Activated CD8-positive, alpha-beta memory T cell treated with anti-CD3 and anti-CD28 coated beads, Interleukin-2, amount 10 ng/mL, durations not matched to agents 7 days and 5 days (primary cell): ENCODE data around the gene SIK3. TPM values are rescaled to one million over a fixed set of nuclear protein-coding genes. Genes with fewer than 3 reads are reported as not detected.
"Not testable (repeated sequence)": the region's sequence is repeated elsewhere in the genome, so short reads cannot be mapped to it uniquely, and the experiment has no call there.

Experiments used
- ATAC-seq: fragments of 150-1000 bp; cut with Tn5 transposase; one replicate; pipeline ENCODE4 v1.10.0; 2021; ENCODE audit warnings: moderate library complexity
- CTCF ChIA-PET: fragments of 350-600 bp; sonication (Branson Sonifier 250); formaldehyde crosslinking; loops from one replicate; lab custom pipeline; 2021; ENCODE audit warnings: antibody characterized with exemption; lab: Charles Lee
- DNase-seq: peaks from one replicate; pipeline ENCODE4 v3.0.0-alpha.2; 2020
- H3K27ac Mint-ChIP-seq: one replicate; pipeline ENCODE4 v1.8.0; 2021; ENCODE audit warnings: mild to moderate bottlenecking, mixed read lengths
- H3K27me3 Mint-ChIP-seq: one replicate; pipeline ENCODE4 v1.8.0; 2021; ENCODE audit warnings: mixed read lengths
- H3K36me3 Mint-ChIP-seq: one replicate; pipeline ENCODE4 v1.8.0; 2021; ENCODE audit warnings: mild to moderate bottlenecking, mixed read lengths
- H3K4me1 Mint-ChIP-seq: one replicate; pipeline ENCODE4 v1.8.0; 2021; ENCODE audit warnings: mixed read lengths
- H3K4me3 Mint-ChIP-seq: one replicate; pipeline ENCODE4 v1.8.0; 2021; ENCODE audit warnings: mild to moderate bottlenecking, moderate library complexity, mixed read lengths
- H3K9me3 Mint-ChIP-seq: one replicate; pipeline ENCODE4 v1.8.0; 2022; ENCODE audit warnings: low read depth, mixed read lengths
- total RNA-seq, 2 experiments: library from RNA; stranded (reverse); gene quantifications; one replicate each; pipeline ENCODE4 v1.2.3, GENCODE V29; 2021

SIK3 gene
- total RNA-seq, 2 experiments from 2014 or later, result 31.0 to 38.3 TPM

GRCh38 chr11:116807601-116808261 lies 290.5 kb downstream of the SIK3 start:
- CTCF ChIA-PET, result no interaction called here
- H3K36me3 Mint-ChIP-seq, result no peaks in the 10 kb centered on the region
- H3K4me3 Mint-ChIP-seq, result no peak overlapping the region
- DNase-seq, result no peak
- no peaks in the 10 kb centered on the region for H3K4me1 Mint-ChIP-seq
- ATAC-seq, result no peak
- H3K27ac Mint-ChIP-seq, result no peak overlapping the region
- peaks cover 4% of the 10 kb centered on the region for H3K27me3 Mint-ChIP-seq
- no peaks in the 10 kb centered on the region for H3K9me3 Mint-ChIP-seq

DNA sequence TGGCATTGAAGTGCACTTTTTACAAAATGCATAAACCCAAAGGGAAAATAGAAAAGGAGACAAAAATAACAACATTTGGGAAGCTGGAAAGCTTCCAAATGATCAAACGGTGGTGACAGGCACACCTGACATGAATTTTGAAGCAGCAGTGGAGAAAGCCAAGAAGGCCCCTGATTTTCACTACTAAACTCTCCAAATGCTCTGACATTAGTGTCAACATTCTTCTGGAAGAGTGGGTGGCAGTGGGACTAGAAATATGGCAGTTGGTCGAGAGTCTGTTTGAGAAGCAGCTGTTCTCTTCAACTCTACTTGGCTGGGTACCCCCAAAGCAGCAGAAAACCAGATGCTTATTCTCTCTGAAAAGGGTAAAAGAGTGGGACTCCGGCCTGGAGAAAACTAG lies 294.2 kb downstream of the SIK3 start:
- no peak overlapping the region for H3K27ac Mint-ChIP-seq
- H3K36me3 Mint-ChIP-seq, result peaks cover 1% of the 10 kb centered on the region
- CTCF ChIA-PET, result interaction anchor here (1.9 kb wide), 1 partner anchor 32 kb away, joined by 8 read pairs; no protein-coding TSS in a partner anchor
- no peaks in the 10 kb centered on the region for H3K4me1 Mint-ChIP-seq
- ATAC-seq, result no peak
- DNase-seq, result no peak
- H3K4me3 Mint-ChIP-seq, result no peak overlapping the region
- no peaks in the 10 kb centered on the region for H3K9me3 Mint-ChIP-seq
- H3K27me3 Mint-ChIP-seq, result peaks cover 19% of the 10 kb centered on the region

DNA sequence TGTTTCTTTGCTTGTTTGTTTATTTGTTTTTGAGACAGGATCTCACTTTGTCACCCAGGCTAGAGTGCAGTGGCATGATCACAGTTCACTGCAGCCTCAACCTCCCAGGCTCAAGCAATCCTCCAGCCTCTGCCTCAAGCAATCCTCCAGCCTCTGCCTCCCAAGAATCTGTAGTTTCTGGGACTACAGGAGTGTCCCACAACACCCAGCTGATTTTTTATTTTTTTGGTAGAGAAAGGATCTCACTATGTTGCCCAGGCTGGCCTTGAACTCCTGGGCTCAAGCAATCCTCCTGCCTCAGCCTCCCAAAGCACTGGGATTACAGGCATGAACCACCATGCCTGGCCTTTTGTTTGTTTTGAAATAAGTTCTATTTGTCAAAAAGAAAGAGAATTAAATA lies 296.6 kb downstream of the SIK3 start:
- H3K27ac Mint-ChIP-seq, H3K36me3 Mint-ChIP-seq, DNase-seq, H3K9me3 Mint-ChIP-seq, H3K4me3 Mint-ChIP-seq, H3K4me1 Mint-ChIP-seq, ATAC-seq: not testable (repeated sequence)
- CTCF ChIA-PET, result interaction anchor here (1.2 to 3.1 kb wide), 2 partner anchors 11 to 34 kb away, joined by 3 to 23 read pairs; partner anchors contain the start of gene APOA5
- H3K27me3 Mint-ChIP-seq, result peaks cover 23% of the 10 kb centered on the region

DNA sequence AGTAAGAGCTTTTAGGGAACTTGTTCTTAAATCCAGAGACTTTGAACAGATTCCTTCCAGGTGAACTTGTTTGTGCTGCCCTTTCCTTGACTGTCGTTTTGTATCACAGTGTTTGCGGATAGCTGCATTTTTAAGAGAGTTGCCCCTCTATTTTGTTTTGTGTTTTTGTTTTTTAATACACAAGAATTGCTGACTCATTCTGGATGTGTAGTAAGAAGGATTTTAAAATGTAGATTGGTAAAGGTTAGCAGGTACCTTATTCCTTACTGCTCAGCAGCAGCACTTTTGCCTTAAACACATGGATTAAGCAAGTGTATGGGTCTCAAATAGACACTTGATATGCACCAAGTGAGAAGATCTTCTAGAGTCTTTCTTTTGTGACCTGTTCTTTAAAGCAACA lies 297.6 kb downstream of the SIK3 start:
- Mint-ChIP-seq H3K36me3 (peaks cover 1% of the 10 kb centered on the region), H3K27me3 (peaks cover 23% of the 10 kb centered on the region), H3K4me1 (peaks cover 3% of the 10 kb centered on the region), H3K4me3 (no peak overlapping the region), H3K9me3 (no peaks in the 10 kb centered on the region), H3K27ac (no peak overlapping the region)
- DNase-seq (no peak), ATAC-seq (no peak)
- CTCF ChIA-PET, result interaction anchor here (3.1 kb wide), 1 partner anchor 10 kb away, joined by 23 read pairs; the partner anchor contains the start of gene APOA5

DNA sequence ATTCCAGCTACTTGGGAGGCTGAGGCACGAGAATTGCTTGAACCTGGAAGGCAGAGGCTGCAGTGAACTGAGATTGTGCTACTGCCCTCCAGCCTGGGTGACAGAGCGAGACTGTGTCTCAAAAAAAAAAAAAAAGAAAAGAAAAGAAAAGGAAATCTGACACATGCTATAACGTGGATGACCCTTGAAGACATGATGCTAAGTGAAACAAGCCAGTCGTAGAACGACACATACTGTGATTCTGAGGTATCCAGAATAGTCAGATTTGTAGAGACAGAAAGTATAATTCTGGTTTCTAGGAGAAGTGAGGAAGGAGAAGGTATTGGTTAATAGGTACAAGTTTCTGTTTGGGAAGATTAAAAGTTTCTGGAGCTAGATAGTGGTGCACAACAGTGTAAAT lies 299.9 kb downstream of the SIK3 start:
- no peak for DNase-seq
- CTCF ChIA-PET, result interaction anchor here (0.6 to 3.1 kb wide), 2 partner anchors 11 to 37 kb away, joined by 3 to 8 read pairs; partner anchors contain the start of gene ZPR1
- Mint-ChIP-seq H3K9me3 (no peaks in the 10 kb centered on the region), H3K36me3 (peaks cover 1% of the 10 kb centered on the region), H3K4me1 (peaks cover 3% of the 10 kb centered on the region), H3K27ac (no peak overlapping the region), H3K4me3 (no peak overlapping the region), H3K27me3 (peaks cover 20% of the 10 kb centered on the region)
- ATAC-seq, result no peak

DNA sequence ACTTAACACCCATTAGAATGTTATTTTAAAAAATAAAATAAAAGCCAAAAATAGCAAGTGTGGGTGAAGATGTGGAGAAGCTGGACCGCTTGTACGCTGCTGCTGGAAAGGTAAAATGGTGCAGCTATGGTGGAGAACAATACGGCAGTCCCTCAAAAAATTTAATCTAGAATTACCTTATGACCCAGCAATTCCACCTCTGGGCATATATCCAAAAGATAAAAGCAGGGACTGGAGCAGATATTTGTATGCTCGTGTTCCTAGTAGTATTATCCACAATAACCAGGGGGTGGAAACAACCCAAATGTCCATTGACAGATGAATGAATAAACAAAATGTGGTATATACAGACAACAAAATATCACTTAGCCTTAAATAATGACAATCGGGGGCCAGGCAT lies 300.4 kb downstream of the SIK3 start:
- H3K9me3 Mint-ChIP-seq, result no peaks in the 10 kb centered on the region
- H3K27ac Mint-ChIP-seq, result no peak overlapping the region
- H3K36me3 Mint-ChIP-seq, result peaks cover 1% of the 10 kb centered on the region
- H3K27me3 Mint-ChIP-seq, result peaks cover 19% of the 10 kb centered on the region
- DNase-seq (no peak), ATAC-seq (no peak)
- peaks cover 3% of the 10 kb centered on the region for H3K4me1 Mint-ChIP-seq
- H3K4me3 Mint-ChIP-seq, result no peak overlapping the region
- CTCF ChIA-PET, result interaction anchor here (0.7 to 3.1 kb wide), 2 partner anchors 10 to 38 kb away, joined by 4 to 8 read pairs; partner anchors contain the start of gene ZPR1

GRCh38 chr11:116796548-116796947 lies 301.7 kb downstream of the SIK3 start:
- no peak overlapping the region for H3K27ac Mint-ChIP-seq
- ATAC-seq (no peak), DNase-seq (no peak)
- peaks cover 3% of the 10 kb centered on the region for H3K4me1 Mint-ChIP-seq
- CTCF ChIA-PET, result interaction anchor here (1.0 kb wide), 1 partner anchor 39 kb away, joined by 4 read pairs; no protein-coding TSS in a partner anchor
- peaks cover 1% of the 10 kb centered on the region for H3K36me3 Mint-ChIP-seq
- no peaks in the 10 kb centered on the region for H3K9me3 Mint-ChIP-seq
- H3K27me3 Mint-ChIP-seq, result peaks cover 15% of the 10 kb centered on the region
- H3K4me3 Mint-ChIP-seq, result no peak overlapping the region

DNA sequence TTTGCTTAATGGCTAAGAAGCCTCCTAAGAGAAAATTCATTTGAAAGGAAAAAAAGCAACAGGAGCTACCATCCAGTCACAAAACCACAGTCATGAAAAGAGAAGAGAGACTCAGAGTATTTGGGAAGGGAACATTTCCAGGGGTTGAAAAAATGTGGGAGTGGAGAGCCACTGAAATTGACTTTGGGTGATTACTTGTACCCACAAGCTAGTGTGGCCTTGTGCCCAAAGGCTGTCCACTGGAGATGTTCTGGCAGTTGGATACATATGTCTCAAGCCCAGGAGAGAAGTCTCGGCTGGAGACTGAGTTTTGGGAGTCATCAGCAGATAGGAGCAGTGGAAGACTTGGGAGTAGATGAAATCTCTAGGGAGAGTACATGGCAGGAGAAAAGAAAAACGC lies 303.4 kb downstream of the SIK3 start:
- no peaks in the 10 kb centered on the region for H3K36me3 Mint-ChIP-seq
- peaks cover 9% of the 10 kb centered on the region for H3K27me3 Mint-ChIP-seq
- H3K4me1 Mint-ChIP-seq, result peaks cover 10% of the 10 kb centered on the region
- CTCF ChIA-PET, result interaction anchor here (0.9 to 1.1 kb wide), 2 partner anchors 18 to 41 kb away, joined by 3 to 5 read pairs; no protein-coding TSS in a partner anchor
- no peak overlapping the region for H3K27ac Mint-ChIP-seq
- ATAC-seq (no peak), DNase-seq (no peak)
- no peaks in the 10 kb centered on the region for H3K9me3 Mint-ChIP-seq
- no peak overlapping the region for H3K4me3 Mint-ChIP-seq

DNA sequence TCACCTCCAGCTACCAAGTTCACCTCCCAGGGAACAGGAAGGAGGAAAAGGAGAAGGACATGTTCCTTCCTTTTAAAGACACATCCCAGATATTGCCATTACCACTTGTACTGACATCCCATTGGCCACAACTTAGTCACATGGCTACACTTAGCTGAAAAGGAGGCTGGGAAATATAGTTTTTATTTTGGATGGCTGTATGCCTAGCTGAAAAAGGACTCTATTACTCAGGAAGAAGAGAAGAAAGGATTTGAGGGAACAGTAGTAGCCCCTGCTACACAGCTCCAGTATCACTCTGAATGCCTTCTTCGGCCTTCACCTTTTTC lies 304.5 kb downstream of the SIK3 start:
- Mint-ChIP-seq H3K4me3 (no peak overlapping the region), H3K4me1 (peaks cover 10% of the 10 kb centered on the region), H3K9me3 (no peaks in the 10 kb centered on the region), H3K36me3 (no peaks in the 10 kb centered on the region), H3K27me3 (peaks cover 3% of the 10 kb centered on the region), H3K27ac (no peak overlapping the region)
- no peak for DNase-seq
- no peak for ATAC-seq
- CTCF ChIA-PET, result interaction anchor here (4.6 to 9.1 kb wide), 3 partner anchors 41 to 312 kb away, joined by 24 to 187 read pairs (median 99); partner anchors contain the start of genes APOA1 and SIK3

Other genes starting within 250 kb of the SIK3 start
- gene PAFAH1B2, start 45.9 kb upstream of the SIK3 start, total RNA-seq, result 10 to 100 TPM; 54.5 to 66.4 TPM
- gene SIDT2, start 80.3 kb upstream of the SIK3 start, total RNA-seq, result 10 to 100 TPM; 18.9 to 21.3 TPM
- gene TAGLN, start 100.9 kb upstream of the SIK3 start, total RNA-seq, result 1 to 10 TPM; 2.3 to 2.7 TPM
- gene PCSK7, start 133.6 kb upstream of the SIK3 start, total RNA-seq, result 100 to 1,000 TPM; 121 to 140 TPM
- gene RNF214, start 134.2 kb upstream of the SIK3 start, total RNA-seq, result 10 to 100 TPM; 18.5 to 20.5 TPM
- 1 to 10 TPM; 4.5 to 5.1 TPM for gene BACE1-AS, start 192.9 kb upstream of the SIK3 start, total RNA-seq
- 1 to 10 TPM in 1 of 2 experiments, under 1 TPM in 1; 0.79 to 1.7 TPM for gene BACE1, start 217.8 kb upstream of the SIK3 start, total RNA-seq
- 10 to 100 TPM; 36.0 to 38.6 TPM for gene CEP164, start 229.4 kb upstream of the SIK3 start, total RNA-seq